IMR-90 (cell line): Measurements from ENCODE around the gene RYR2. TPM values are rescaled to one million over a fixed set of nuclear protein-coding genes. Genes with fewer than 3 reads are reported as not detected.

Experiments
- ATAC-seq: fragments of 200-7000 bp; cut with Tn5 transposase; 2 replicates; pipeline ENCODE4 v1.9.1; 2020; ENCODE audit warnings: low read depth, mild to moderate bottlenecking, moderate library complexity
- BruUV-seq: library from RNA; stranded (reverse); fragments of 400-500 nt; replicated peaks from 2 replicates; lab custom pipeline; 2021; lab: Mats Ljungman, UMichigan
- CTCF ChIA-PET: fragments of 300-600 bp; formaldehyde crosslinking; extraction: SDS; loops from one replicate; lab custom pipeline; 2021; ENCODE audit warnings: antibody characterized with exemption; lab: Yijun Ruan, JAX
- POLR2A ChIA-PET: fragments of 300-600 bp; sonication (Branson Sonifier 250); formaldehyde crosslinking; loops from one replicate; lab custom pipeline; 2022; ENCODE audit warnings: antibody characterized with exemption; ENCODE audit not compliant: unreplicated experiment; lab: Charles Lee
- DNase-seq: peaks from one replicate; pipeline ENCODE4 v3.0.0; 2013
- H2AFZ ChIP-seq: replicated peaks from 2 replicates; pipeline ENCODE3; 2013; ENCODE audit warnings: low read length, mild to moderate bottlenecking; ENCODE audit not compliant: poor library complexity
- H2AK5ac ChIP-seq: 2 replicates; pipeline ENCODE4 v1.6.1; 2013; ENCODE audit warnings: low read depth, low read length, inconsistent platforms
- H2AK9ac ChIP-seq: replicated peaks from 2 replicates; pipeline ENCODE3; 2013; ENCODE audit warnings: mild to moderate bottlenecking, low read depth, low read length, moderate library complexity; ENCODE audit not compliant: poor library complexity
- H2BK120ac ChIP-seq: 2 replicates; pipeline ENCODE4 v1.6.1; 2013; ENCODE audit warnings: low read depth, low read length, inconsistent platforms
- H2BK15ac ChIP-seq: 3 replicates; pipeline ENCODE4 v1.6.1; 2013; ENCODE audit warnings: low read depth, low read length, inconsistent platforms
- H2BK20ac ChIP-seq: 2 replicates; pipeline ENCODE4 v1.6.1; 2013; ENCODE audit warnings: low read depth, mild to moderate bottlenecking, inconsistent platforms, low read length, moderate library complexity
- H2BK5ac ChIP-seq: 2 replicates; pipeline ENCODE4 v1.6.1; 2013; ENCODE audit warnings: mild to moderate bottlenecking, low read depth, low read length, inconsistent platforms; ENCODE audit not compliant: poor library complexity, severe bottlenecking
- H3K14ac ChIP-seq: replicated peaks from 2 replicates; pipeline ENCODE4 v1.6.1; 2013; ENCODE audit warnings: low read depth, low read length, inconsistent platforms
- H3K18ac ChIP-seq: 2 replicates; pipeline ENCODE4 v1.6.1; 2013; ENCODE audit warnings: low read depth, low read length, control low read depth
- H3K23ac ChIP-seq: 2 replicates; pipeline ENCODE4 v1.6.1; 2013; ENCODE audit warnings: low read depth, low read length, inconsistent platforms
- H3K27ac ChIP-seq: 2 replicates; pipeline ENCODE4 v1.5.1; 2013; ENCODE audit warnings: mild to moderate bottlenecking, control low read depth, low read length; ENCODE audit not compliant: insufficient read depth
- H3K27me3 ChIP-seq: 2 replicates; pipeline ENCODE4 v1.6.1; 2013; ENCODE audit warnings: low read length; ENCODE audit not compliant: control insufficient read depth, insufficient read depth
- H3K36me3 ChIP-seq: 2 replicates; pipeline ENCODE4 v1.6.1; 2013; ENCODE audit warnings: low read length, mixed read lengths; ENCODE audit not compliant: control insufficient read depth, insufficient read depth
- H3K4ac ChIP-seq: 2 replicates; pipeline ENCODE4 v1.6.1; 2013; ENCODE audit warnings: low read depth, low read length, inconsistent platforms
- H3K4me1 ChIP-seq: 2 replicates; pipeline ENCODE4 v1.6.1; 2013; ENCODE audit warnings: low read length, mixed read lengths; ENCODE audit not compliant: control insufficient read depth, insufficient read depth
- H3K4me2 ChIP-seq: 2 replicates; pipeline ENCODE4 v1.6.1; 2013; ENCODE audit warnings: low read depth, mild to moderate bottlenecking, control low read depth, low read length, moderate library complexity
- H3K4me3 ChIP-seq: 2 replicates; pipeline ENCODE4 v1.5.1; 2013; ENCODE audit warnings: low read depth, mild to moderate bottlenecking, control low read depth, low read length, moderate library complexity; ENCODE audit not compliant: insufficient read depth
- H3K56ac ChIP-seq: 2 replicates; pipeline ENCODE4 v1.6.1; 2013; ENCODE audit warnings: low read length, inconsistent platforms; ENCODE audit not compliant: insufficient read depth; ENCODE audit errors: extremely low read depth
- H3K79me1 ChIP-seq, 2 experiments: 2 replicates each; pipeline ENCODE4 v1.6.1; 2013; ENCODE audit warnings: low read length in 2 of 2, inconsistent platforms in 1 of 2, low read depth in 1 of 2
- H3K9ac ChIP-seq: 2 replicates; pipeline ENCODE4 v1.6.1; 2013; ENCODE audit warnings: low read depth, low read length, control low read depth
- H3K9me1 ChIP-seq: 2 replicates; pipeline ENCODE4 v1.6.1; 2013; ENCODE audit warnings: low read length, inconsistent platforms; ENCODE audit not compliant: insufficient read depth
- H3K9me3 ChIP-seq: 2 replicates; pipeline ENCODE4 v1.6.1; 2013; ENCODE audit warnings: low read length; ENCODE audit not compliant: control insufficient read depth, insufficient read depth
- H4K20me1 ChIP-seq: 2 replicates; pipeline ENCODE4 v1.6.1; 2013; ENCODE audit warnings: low read length, inconsistent platforms; ENCODE audit not compliant: insufficient read depth
- H4K5ac ChIP-seq: 2 replicates; pipeline ENCODE4 v1.6.1; 2013; ENCODE audit warnings: mild to moderate bottlenecking, low read depth, low read length, control low read depth
- H4K8ac ChIP-seq, 2 experiments: 2 replicates each; pipeline ENCODE4 v1.6.1; 2013; ENCODE audit warnings: low read depth in 2 of 2, low read length in 2 of 2, control low read depth in 1 of 2, inconsistent platforms in 1 of 2
- H4K91ac ChIP-seq: 2 replicates; pipeline ENCODE4 v1.6.1; 2013; ENCODE audit warnings: low read depth, low read length, inconsistent platforms; ENCODE audit not compliant: insufficient read depth
- CEBPB ChIP-seq: IDR thresholded peaks from 2 replicates; pipeline ENCODE4 v1.6.1; 2012; ENCODE audit warnings: low read depth, low read length, improper control_type of control experiment
- CHD1 ChIP-seq: IDR thresholded peaks from 2 replicates; pipeline ENCODE4 v1.6.1; 2012; ENCODE audit warnings: low read depth, low read length, improper control_type of control experiment
- CTCF ChIP-seq: conservative IDR thresholded peaks from 2 replicates; pipeline ENCODE4 v1.5.1; 2012; ENCODE audit warnings: mild to moderate bottlenecking, low read depth, low read length, improper control_type of control experiment
- FOS ChIP-seq: fragments of 150-350 bp; IDR thresholded peaks from 2 replicates; pipeline ENCODE4 v1.6.1; 2016; ENCODE audit warnings: low read depth, low read length
- MAFK ChIP-seq: IDR thresholded peaks from 2 replicates; pipeline ENCODE4 v1.6.1; 2012; ENCODE audit warnings: low read depth, low read length, improper control_type of control experiment
- MAZ ChIP-seq: IDR thresholded peaks from 2 replicates; pipeline ENCODE4 v1.6.1; 2012; ENCODE audit warnings: low read depth, mild to moderate bottlenecking, low read length, improper control_type of control experiment, moderate library complexity, borderline replicate concordance
- MXI1 ChIP-seq: IDR thresholded peaks from 2 replicates; pipeline ENCODE4 v1.6.1; 2012; ENCODE audit warnings: low read depth, mild to moderate bottlenecking, low read length, moderate library complexity, borderline replicate concordance
- NFE2L2 ChIP-seq: fragments of 150-350 bp; IDR thresholded peaks from 2 replicates; pipeline ENCODE4 v1.6.1; 2016; ENCODE audit warnings: low read depth, mild to moderate bottlenecking, low read length
- POLR2A ChIP-seq: IDR thresholded peaks from 2 replicates; pipeline ENCODE4 v1.6.1; 2012; ENCODE audit warnings: mild to moderate bottlenecking, low read depth, low read length
- RAD21 ChIP-seq: IDR thresholded peaks from 2 replicates; pipeline ENCODE4 v1.6.1; 2012; ENCODE audit warnings: low read length, improper control_type of control experiment
- RFX5 ChIP-seq: IDR thresholded peaks from 2 replicates; pipeline ENCODE4 v1.8.0; 2012; ENCODE audit warnings: low read depth, mild to moderate bottlenecking, low read length, moderate library complexity
- SMC3 ChIP-seq: fragments of 150-350 bp; IDR thresholded peaks from 2 replicates; pipeline ENCODE4 v1.6.1; 2016; ENCODE audit warnings: low read depth, mild to moderate bottlenecking, antibody characterized with exemption, low read length, moderate library complexity
- USF2 ChIP-seq: fragments of 150-350 bp; IDR thresholded peaks from 2 replicates; pipeline ENCODE4 v1.6.1; 2017; ENCODE audit warnings: mild to moderate bottlenecking, antibody characterized with exemption, low read length, low read depth
- WGBS, 2 experiments: methylation state at CpG; one replicate each; pipeline versions ENCODE4 v1.1.5 to v1.1.7; 2013; ENCODE audit warnings: missing lambda C conversion rate in 2 of 2; ENCODE audit not compliant: insufficient read length in 1 of 2; ENCODE audit errors: extremely low coverage in 2 of 2; 5-methylcytosine and 5-hydroxymethylcytosine counted together
- dilution Hi-C: fragments of 300-500 bp; cut with HindIII; formaldehyde crosslinking; loops from one replicate; pipeline ENCODE4 v1.14.3; 2018; ENCODE audit warnings: low sequenced_read_pairs; ENCODE audit not compliant: unreplicated experiment
- in situ Hi-C: fragments of 300-500 bp; cut with MboI; formaldehyde crosslinking; loops from 3 replicates; pipeline ENCODE4 v1.14.3; 2019; ENCODE audit warnings: low sequenced_read_pairs, inconsistent platforms, mixed read lengths
- intact Hi-C: fragments of 100-400 bp; cut with micrococcal nuclease; formaldehyde crosslinking; loops from 2 replicates; pipeline ENCODE4 v1.10.0; 2022
- polyA plus RNA-seq, 3 experiments: library from polyadenylated mRNA; depleted of rRNA; stranded (reverse); fragments of >200 nt; gene quantifications; 2 replicates each; pipeline ENCODE4 v1.2.3, GENCODE V29; 2012; ENCODE audit warnings: low replicate concordance in 1 of 3
- total RNA-seq: library from RNA; depleted of rRNA; stranded (reverse); fragments of >200 nt; gene quantifications from 2 replicates; pipeline ENCODE4 v1.2.3, GENCODE V29; 2012
- TF ChIP-seq, protein P1 (sequence below): fragments of 150-350 bp; IDR thresholded peaks from 2 replicates; pipeline ENCODE4 v1.6.1; 2016; ENCODE audit warnings: low read depth, mild to moderate bottlenecking, low read length, moderate library complexity, borderline replicate concordance

Gene RYR2
- total and polyA plus RNA-seq, 2 of the 4 experiments (the other 2 are of a cell fraction), result not detected

- intact Hi-C loops, result no loop called here
- no peak overlapping the region for H4K5ac ChIP-seq
- no peaks in the 10 kb centered on the region for H3K79me1 ChIP-seq
- H2AK9ac ChIP-seq, result no peak overlapping the region
- dilution Hi-C loops, result no loop called here
- H3K4ac ChIP-seq, result no peak overlapping the region
- BruUV-seq, result no TSS peak
- no peak overlapping the region for H2AK5ac ChIP-seq
- ATAC-seq (no peak), DNase-seq (no peak)
- H3K27me3 ChIP-seq, result no peaks in the 10 kb centered on the region
- no peaks in the 10 kb centered on the region for H3K9me3 ChIP-seq
- H3K27ac ChIP-seq, result no peak overlapping the region
- no peaks in the 10 kb centered on the region for H3K9me1 ChIP-seq
- H2BK20ac ChIP-seq, result no peak overlapping the region
- 89% methylated on average over 3 of the region's 13 CpGs; no CpG with 5 or more reads in 1 of the 2 experiments for WGBS, 2 experiments
- no peak overlapping the region for H3K14ac ChIP-seq
- ChIA-PET POLR2A (no interaction called here), CTCF (interaction anchor here (0.6 kb wide), 1 partner anchor 11 kb away, joined by 3 read pairs; no protein-coding TSS in a partner anchor)
- no peak overlapping the region for H3K4me3 ChIP-seq
- H4K20me1 ChIP-seq, result no peaks in the 10 kb centered on the region
- H3K56ac ChIP-seq, result no peak overlapping the region
- H3K23ac ChIP-seq, result no peak overlapping the region
- H3K18ac ChIP-seq, result no peak overlapping the region
- H3K36me3 ChIP-seq, result no peaks in the 10 kb centered on the region
- H3K4me2 ChIP-seq, result no peak overlapping the region
- H4K8ac ChIP-seq, result no peak overlapping the region
- no peaks in the 10 kb centered on the region for H3K4me1 ChIP-seq
- H4K91ac ChIP-seq, result no peak overlapping the region
- no peak overlapping the region for H2BK15ac ChIP-seq
- H2BK120ac ChIP-seq, result no peak overlapping the region
- no peak overlapping the region for H2AFZ ChIP-seq
- in situ Hi-C loops, result no loop called here
- no peak overlapping the region for H3K9ac ChIP-seq
- no peak overlapping the region for H2BK5ac ChIP-seq
- TF ChIP-seq SMC3 (no peak), CTCF (no peak), RAD21 (no peak), MXI1 (no peak), MAZ (no peak), FOS (no peak), USF2 (no peak), MAFK (no peak), CEBPB (no peak), NFE2L2 (no peak), CHD1 (no peak), RFX5 (no peak), POLR2A (no peak)
- TF ChIP-seq, protein P1, sequence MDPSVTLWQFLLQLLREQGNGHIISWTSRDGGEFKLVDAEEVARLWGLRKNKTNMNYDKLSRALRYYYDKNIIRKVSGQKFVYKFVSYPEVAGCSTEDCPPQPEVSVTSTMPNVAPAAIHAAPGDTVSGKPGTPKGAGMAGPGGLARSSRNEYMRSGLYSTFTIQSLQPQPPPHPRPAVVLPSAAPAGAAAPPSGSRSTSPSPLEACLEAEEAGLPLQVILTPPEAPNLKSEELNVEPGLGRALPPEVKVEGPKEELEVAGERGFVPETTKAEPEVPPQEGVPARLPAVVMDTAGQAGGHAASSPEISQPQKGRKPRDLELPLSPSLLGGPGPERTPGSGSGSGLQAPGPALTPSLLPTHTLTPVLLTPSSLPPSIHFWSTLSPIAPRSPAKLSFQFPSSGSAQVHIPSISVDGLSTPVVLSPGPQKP, result no peak
Measured at GRCh38 chr1:237795558-237795957, 753.6 kb downstream of the RYR2 start.
